GM19463 (cell line): Measurements from ENCODE around the gene TP63.
A peak's percentile ranks its signal among the peaks of the same experiment; 100 is the strongest.

Experiments used
- ATAC-seq: cut with Tn5 transposase; IDR thresholded peaks from one replicate; pipeline ENCODE4 v1.9.1; 2021; ENCODE audit warnings: mild to moderate bottlenecking, moderate library complexity; ENCODE audit not compliant: unreplicated experiment

TP63 gene

DNA sequence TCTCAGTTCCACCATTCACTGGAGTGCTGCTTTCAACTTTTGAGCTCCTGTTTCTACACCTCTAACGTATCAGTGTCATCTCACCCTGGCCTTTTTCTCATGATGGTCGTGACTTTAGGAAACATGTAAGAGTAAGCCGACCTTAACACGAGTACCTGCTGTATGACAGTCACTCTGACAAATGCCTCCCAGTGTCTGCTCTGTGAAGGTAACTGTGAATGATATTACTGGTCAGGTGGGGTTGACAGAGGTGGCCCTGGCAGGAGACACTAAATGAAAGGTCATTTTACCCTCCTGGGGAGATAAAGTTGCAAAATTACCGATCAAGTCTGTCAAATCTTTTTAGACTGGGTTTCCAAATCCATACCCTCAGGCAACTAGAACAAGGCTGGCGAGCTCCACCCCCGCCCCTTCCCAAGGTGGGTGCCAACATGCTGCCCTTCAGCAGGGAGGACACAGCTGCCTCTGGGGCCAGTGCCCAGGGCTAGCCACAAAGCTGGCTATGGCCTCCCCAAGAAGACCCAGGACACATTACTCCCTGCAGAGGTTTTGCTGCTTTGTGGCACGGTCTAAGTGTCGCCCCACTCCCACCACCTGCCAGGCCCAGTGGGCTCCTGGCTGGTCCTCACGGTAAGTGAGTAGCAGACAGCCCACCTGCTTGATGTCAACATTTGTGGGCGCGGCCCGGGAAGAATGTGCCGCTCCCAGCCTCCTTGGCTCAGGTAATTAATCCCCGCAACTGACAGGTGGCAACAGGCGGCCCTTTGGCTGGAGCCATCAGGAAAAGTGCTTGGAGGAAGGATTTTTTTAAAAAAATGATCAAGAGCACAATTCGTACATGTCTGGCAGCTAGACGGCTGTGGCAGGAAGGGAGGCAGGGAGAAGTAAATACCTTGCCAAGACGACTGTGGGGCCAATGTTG is 211.8 kb downstream of the TP63 start:
- no peak for ATAC-seq

DNA sequence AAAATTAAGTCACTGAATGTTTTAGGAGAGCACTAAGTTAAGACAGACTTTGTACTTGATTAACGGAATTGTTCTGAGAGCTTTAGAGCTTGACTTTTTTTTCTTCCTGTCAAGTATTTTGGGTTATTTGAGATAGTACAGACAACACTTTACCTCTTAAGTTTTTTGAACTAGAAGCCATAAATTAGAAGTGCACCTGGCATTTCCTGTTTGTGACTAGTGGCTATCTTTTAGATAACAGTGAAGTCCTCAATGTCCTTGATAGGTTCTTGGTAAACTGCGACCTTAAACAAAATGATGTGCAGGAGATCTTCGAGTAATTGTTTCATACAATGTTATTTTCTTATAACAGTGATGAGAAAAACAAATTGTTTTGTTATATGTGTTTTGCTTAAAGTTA is 213.9 kb downstream of the TP63 start:
- no peak for ATAC-seq

DNA sequence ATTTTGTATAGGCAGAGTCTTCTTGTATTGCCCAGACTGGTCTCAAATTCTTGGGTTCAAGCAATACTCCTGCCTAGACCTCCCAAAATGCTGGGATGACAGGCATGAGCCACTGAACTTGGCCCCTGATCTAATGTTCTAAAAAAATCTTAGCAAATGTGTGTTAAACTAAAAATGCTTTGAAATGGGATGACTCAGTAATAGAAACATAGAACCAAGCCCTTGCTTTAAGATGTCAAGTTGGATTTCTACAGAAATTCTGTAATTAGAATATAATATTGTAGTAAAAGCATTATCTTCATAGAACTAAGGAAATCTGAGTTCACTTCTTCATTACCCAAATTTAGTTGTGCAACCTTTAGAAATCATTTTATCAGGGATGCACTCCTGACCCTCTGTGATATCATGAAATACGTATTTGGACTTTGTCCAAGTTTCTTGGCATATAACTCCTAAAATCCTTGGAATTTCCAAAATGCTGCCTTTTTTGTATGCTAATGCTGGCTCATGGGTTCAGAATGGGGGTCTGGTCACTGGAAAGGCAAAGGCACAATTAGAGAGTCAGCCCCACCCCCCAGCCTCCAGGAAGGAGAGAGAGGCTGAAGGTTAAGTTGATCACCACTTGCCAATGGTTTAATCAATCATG is 217.3 kb downstream of the TP63 start:
- ATAC-seq: no peak

DNA sequence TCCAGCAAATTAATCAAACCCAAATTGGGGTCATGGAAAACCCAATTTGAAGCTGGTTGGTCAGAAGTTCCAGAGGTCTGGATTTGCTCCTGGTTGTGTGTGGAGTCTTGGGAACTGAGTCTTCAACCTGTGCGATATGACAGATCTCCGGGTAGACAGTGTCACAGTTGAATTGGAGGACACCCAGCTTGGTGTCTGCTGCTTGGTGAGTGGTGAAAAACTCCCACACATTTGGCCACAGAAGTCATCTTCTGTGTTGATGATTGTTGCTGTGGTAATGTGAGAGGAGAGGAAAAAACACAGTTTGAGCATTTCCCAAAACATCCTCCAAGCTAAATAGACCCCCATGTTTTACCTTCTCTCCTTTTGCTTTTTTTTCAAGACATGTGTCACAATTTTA is 218.1 kb downstream of the TP63 start:
- ATAC-seq: no peak

DNA sequence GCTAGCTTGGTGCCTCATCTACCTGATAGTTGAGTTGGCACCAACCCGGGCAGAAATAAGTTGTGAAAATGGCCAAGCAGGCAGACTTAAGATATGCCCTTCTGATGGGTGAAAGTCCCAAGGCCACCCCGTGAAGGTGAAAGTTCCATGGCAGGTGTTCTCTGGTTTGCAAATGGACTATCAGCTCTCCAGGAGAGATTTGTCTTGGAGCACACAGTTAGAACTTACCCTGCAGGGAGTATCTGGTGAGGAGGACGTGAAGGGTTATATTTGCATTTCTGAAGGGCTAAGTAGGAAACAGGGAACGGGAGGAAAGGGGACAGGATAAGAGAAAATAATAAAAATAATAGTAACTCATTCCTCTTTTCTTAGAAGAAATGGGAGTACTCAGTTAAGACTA is 220.5 kb downstream of the TP63 start:
- no peak for ATAC-seq

DNA sequence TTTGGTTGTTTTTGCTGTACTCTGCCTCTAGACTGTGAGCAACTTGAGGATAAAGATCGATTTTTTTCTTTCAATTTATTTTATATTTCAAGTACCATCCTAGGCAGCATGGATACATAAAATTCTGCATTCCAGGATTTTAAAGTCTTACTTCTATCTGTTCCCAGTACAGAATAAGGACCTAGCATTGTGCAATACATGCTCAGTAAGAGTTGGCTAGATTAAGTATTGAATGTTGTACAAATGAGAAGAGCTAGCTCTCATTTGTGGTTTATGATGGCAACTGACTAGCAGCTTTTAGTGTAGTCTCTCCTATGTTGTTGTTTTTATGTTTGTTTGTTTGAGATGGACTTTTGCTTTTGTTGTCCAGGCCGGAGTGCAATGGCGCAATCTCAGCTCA is 222.7 kb downstream of the TP63 start:
- no peak for ATAC-seq

DNA sequence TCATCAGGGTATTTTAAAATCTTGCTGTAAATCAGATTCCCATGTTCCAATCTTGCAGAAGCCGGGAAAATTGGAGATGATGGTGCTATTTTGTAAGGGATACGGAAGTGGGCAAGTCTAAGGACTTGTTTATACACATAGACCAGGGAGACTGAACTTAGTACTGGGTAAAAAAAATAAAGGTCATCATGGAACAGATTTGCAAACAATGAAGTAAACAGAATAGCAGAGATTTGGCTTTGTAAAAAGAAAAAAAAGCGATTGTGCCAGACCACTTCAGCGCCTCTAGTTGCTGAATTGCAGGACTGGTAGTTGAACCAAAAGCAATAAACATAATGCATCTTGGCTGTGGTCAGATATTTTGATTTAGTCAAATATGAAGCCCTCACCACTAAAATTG is 229.1 kb downstream of the TP63 start:
- no peak for ATAC-seq

DNA sequence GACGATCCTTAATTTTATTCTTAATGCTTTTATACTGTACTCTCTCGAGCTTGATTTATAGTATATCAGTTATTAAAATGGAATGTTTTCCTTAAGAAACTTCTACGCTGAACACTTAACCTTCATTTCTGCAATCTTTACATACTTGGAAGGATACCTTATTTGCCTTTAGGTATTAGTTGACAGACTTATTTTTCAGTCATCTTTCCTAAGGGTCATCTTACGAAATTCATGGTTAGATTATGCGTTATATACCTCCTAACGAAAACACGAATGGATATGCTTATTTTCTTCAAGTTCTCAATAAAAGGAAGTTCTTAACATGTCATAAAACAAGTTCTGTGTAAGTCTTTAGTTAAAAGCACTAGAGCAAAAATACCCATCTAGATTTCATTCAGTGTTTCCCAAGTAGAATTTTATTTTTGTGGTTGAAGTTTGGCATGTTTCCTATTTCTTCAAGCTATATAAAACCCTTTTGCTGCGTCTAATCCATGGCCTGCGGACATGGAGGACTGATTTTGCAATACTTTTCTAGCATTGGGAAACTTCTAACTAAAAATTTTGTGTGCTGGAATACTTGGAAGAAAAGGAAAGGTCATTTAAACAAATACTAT is 231.3 kb downstream of the TP63 start:
- ATAC-seq: no peak

DNA sequence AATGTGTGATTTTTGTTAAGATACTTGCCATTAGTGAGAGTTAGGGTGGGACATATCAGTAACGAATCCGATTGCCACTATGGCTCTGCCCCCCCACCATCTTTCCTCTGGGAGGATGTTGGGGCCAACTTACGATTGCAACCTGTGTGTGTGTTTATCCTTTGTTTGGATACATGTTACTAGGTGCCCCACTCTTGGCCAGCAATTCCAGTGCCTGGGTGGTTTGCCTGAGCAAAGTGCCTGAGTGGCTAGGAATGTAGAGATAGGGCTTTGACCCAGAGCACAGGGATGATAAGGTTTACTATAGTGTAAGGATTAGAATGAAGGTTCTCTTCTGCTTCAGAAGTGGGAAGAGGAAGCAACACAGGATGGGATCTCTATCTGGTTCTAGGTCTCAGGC is 231.8 kb downstream of the TP63 start:
- no peak for ATAC-seq

DNA sequence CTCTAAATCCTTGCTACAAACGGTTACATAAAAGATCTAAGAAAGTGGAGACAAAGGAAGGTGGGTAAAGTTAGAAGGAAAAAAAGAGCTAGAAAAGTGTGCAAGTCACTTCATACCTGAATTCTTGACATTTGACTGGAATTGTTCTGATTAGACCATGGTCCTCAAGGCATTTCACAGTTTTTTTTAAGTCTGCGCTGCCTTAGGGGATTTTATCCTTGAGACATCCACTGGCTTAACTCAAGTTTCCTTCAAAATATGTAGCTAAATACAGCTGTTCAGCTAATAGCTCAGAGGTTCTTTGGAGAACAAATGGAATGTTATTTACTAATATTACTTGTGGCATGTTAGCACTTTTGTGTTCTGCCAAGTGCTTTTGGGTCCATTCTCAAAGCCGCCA is 236.9 kb downstream of the TP63 start:
- ATAC-seq: no peak

DNA sequence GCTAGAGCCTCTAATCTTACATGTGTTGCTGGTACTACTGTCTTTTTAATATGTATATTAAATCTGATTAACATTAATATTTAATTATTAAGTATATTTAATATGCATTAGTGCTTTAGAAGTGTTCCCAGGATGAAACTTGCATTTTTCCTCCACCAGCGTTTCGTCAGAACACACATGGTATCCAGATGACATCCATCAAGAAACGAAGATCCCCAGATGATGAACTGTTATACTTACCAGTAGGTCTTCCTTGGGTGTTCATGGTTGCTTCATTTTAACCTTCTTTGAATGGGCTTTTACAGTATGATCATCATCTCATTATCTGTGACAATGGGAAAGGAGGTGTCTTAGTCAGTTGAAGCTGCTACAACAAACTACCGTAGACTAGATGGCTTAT is 238.0 kb downstream of the TP63 start:
- ATAC-seq: no peak

DNA sequence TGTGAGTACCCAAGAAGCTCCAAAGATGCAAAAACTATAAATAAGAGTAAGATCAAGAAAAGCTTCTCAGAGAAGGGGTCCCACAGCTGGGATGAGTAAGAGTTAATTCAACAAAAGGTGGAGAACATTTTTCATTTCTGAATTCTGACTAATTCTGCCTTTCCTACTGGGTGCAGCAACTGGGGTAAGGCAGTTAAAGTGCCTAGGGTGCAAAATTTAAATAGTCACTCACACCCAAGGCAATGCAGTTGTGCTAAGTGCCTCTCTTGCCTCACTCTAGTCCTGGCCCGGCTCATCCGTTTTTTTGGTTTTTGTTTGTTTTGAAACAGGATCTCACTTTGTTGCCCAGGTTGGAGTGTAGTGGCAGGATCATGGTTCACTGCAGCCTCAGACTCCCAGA is 240.2 kb downstream of the TP63 start:
- no peak for ATAC-seq

DNA sequence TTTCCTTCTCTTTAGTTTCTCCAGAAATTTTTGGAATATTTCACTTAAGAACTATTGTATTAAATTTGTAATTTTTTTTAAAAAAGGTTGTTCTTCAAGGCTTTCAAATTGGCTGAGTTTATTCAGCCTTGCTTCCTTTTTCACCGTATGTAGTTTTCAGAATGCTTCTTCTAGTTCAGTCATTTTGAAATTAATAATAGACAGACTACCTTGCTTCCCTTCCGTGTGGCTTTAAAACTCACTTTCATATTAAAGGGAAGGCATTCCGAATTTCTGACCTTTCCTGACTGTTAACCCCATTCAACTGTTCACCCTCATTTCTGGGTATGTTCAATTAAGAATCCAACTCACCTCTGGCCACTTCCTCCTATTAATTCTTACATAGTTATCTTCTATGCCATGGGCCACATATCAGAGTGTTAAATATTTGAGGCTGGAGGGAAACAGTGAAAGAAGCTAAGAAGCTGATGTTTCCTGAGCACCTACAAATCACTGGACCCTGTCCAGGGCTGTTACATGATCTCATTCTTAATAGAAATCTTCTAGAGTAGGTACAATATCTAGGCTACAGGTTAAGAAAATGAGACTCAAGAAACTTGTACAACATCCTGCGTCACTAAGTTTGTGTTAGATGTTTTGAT is 252.0 kb downstream of the TP63 start:
- peak; percentile 65 for ATAC-seq

DNA sequence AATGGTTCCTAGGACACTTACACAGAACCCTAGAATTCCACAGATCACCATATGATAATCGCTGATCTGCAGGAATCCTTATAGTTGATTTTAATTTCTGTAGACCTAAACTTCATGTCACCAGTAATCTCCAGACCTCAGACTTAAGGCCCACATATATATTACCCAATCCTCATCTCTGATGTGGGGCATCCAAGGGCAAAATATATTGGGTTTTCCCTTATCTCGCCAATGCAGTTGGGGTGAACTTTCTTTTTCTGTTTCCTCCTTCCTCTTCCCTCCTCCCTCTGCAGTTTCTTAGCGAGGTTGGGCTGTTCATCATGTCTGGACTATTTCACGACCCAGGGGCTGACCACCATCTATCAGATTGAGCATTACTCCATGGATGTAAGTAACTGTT is 259.3 kb downstream of the TP63 start:
- no peak for ATAC-seq

DNA sequence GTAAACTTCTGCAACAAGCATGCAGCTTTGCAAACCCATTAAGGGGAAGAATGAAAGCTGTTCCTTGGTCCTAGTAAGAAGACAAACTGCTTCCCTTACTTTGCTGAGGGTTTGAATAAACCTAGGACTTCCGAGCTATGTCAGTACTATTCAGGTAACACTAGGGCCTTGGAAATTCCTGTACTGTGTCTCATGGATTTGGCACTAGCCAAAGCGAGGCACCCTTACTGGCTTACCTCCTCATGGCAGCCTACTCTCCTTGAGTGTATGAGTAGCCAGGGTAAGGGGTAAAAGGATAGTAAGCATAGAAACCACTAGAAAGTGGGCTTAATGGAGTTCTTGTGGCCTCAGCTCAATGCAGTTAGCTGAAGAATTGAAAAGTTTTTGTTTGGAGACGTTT is 265.3 kb downstream of the TP63 start:
- no peak for ATAC-seq

DNA sequence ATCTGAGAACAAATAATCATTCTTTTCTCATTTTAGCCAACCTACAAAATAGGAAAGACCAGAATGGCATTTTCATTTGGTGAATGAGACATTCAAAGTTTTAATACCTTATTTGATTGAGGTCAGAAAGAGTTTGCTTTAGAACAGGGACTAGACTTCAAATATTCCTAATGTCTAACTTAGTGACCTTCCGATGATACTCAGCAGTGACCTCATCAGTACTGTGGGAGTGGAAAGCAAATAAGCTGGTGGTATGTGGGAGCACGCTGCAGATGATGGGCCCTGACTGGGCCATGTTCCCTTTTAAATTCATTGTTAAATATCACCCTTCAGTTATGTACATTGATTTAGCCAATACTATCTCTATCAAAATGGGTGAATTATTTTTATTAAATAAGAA is 266.2 kb downstream of the TP63 start:
- no peak for ATAC-seq

DNA sequence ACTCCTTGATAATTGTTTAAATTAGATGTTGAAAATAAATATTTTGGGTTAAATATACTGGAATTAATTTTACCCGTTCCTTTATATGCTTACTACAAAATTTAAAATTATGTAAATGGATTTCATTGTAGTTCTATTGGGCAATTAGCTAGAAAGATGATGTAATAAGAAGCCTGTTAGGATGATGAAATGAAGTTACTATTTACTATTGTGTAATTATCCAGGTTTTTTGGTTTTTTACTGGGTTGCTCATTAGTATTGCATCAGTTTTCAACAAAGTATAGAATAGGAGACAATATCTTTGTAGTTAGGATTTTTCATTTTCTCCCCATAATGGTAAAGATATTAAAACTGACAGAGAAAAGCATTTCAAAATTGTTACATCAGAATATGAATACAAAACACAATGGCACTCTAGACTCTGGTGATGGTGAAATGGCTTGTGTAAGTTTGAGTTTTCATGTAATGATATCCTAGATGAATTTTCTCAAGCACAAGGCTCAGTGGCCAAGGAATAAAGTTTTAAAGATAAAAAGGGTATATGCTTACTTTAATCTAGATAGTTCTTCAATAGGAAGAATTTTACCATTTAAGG is 267.5 kb downstream of the TP63 start:
- ATAC-seq: no peak

DNA sequence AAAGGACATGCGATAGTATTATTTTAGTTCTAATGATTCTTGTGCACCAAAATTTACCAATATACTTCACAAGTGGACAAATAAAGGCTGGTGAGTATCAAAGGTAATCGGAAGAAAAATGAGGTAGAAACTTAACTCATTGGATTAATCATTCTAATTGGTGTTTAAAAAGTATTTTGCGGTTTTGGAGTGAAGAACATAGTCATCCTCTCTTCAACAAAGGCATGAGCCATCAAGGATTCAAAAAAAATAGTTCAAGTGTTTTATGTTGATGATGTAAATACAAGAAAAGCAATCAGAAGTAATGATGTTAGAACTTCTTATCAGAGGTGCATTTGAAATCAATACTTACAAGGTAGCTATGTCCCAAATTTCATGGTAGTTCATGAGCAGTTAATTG is 268.0 kb downstream of the TP63 start:
- no peak for ATAC-seq

DNA sequence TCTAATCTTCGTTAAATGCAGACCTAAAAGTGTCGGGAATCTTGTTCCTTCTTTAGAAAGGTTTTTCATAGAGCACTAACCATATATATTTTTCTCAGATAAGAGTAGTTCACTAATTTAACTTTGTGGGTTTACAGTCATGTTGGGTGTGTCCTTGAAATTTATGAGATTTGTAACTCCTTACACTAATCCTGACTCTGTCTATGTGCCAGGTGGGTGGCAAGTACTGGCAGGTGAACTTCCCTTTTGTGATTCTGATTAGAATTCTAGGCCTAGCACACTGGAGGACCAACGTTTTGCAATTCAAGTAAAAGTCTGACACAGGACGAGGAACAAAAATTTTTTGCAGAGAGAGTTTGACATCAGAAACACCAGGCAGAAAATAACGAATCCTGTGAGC is 269.4 kb downstream of the TP63 start:
- no peak for ATAC-seq

DNA sequence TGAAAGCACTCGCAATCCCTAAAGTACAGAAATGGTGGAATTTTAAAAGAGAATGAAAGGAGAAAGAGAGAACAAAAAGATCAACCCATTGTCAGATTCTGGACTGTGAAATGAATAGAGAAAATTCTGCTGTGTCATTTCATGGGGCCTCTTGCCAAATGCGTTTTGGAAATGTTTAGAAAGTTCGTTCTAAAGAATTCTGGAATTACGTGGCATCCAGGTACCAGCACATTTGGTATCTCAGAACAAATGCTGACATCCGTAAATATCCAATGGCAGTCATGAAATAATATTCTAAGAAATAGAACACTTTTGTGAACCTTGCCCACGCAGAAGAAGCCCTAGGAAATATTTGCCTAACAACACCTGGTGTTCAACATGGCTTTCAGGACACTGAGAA is 270.3 kb downstream of the TP63 start:
- ATAC-seq: no peak
